GM12878 (cell line): ENCODE measurements around the gene FIBCD1. TPM values are rescaled to one million over a fixed set of nuclear protein-coding genes. Genes with fewer than 3 reads are reported as not detected.

Source experiments
- ATAC-seq: fragments of 200-7000 bp; cut with Tn5 transposase; 3 replicates; pipeline ENCODE4 v1.9.1; 2020; ENCODE audit warnings: mild to moderate bottlenecking, moderate library complexity
- BruUV-seq: library from RNA; stranded (reverse); fragments of 400-500 nt; replicated peaks from 2 replicates; lab custom pipeline; 2021; lab: Mats Ljungman, UMichigan
- CTCF ChIA-PET: fragments of 300-600 bp; sonication (Branson Sonifier 250); formaldehyde crosslinking; extraction: SDS; loops from one replicate; lab custom pipeline; 2021; ENCODE audit warnings: inconsistent platforms; lab: Yijun Ruan, JAX
- POLR2A ChIA-PET: fragments of 350-600 bp; formaldehyde crosslinking; extraction: SDS; loops from one replicate; lab custom pipeline; 2021; ENCODE audit warnings: inconsistent platforms; lab: Charles Lee
- RAD21 ChIA-PET: fragments of 300-600 bp; sonication (Branson Sonifier 250); formaldehyde crosslinking; loops from one replicate; lab custom pipeline; 2023; ENCODE audit warnings: antibody characterized with exemption; ENCODE audit not compliant: unreplicated experiment; lab: Charles Lee
- SMC1A ChIA-PET: fragments of 300-600 bp; sonication (Branson Sonifier 250); formaldehyde crosslinking; loops from one replicate; lab custom pipeline; 2023; ENCODE audit not compliant: unreplicated experiment, uncharacterized antibody; lab: Charles Lee
- DNase-seq: peaks from one replicate; pipeline ENCODE4 v3.0.0-alpha.2; 2011; ENCODE audit warnings: low read depth, low spot score
- FAIRE-seq: peaks from 3 replicates; lab custom pipeline; 2011; peaks lifted over from hg19 to GRCh38; lab: Jason Lieb, UNC
- H2AFZ ChIP-seq: 2 replicates; pipeline ENCODE4 v1.6.0; 2011; ENCODE audit warnings: low read depth, low read length, control low read depth; ENCODE audit not compliant: control insufficient read depth
- H3K27ac ChIP-seq: 2 replicates; pipeline ENCODE4 v1.5.1; 2011; ENCODE audit warnings: control low read depth; ENCODE audit not compliant: control insufficient read depth, insufficient read depth
- H3K27me3 ChIP-seq, 2 experiments: replicated peaks in 1 of 2; 2 replicates each; pipeline versions ENCODE4 v1.6.0 to v1.6.1; 2011; ENCODE audit warnings: low read length in 1 of 2; ENCODE audit not compliant: control insufficient read depth in 2 of 2, insufficient read depth in 2 of 2
- H3K36me3 ChIP-seq, 2 experiments: 2 replicates each; pipeline ENCODE4 v1.5.1; 2011; ENCODE audit warnings: low read length in 1 of 2; ENCODE audit not compliant: control insufficient read depth in 2 of 2, insufficient read depth in 2 of 2
- H3K4me1 ChIP-seq: 2 replicates; pipeline ENCODE4 v1.6.1; 2011; ENCODE audit warnings: mild to moderate bottlenecking, low read length, moderate library complexity, mixed read lengths; ENCODE audit not compliant: control insufficient read depth, insufficient read depth
- H3K4me2 ChIP-seq: 2 replicates; pipeline ENCODE4 v1.6.0; 2011; ENCODE audit warnings: control low read depth; ENCODE audit not compliant: control insufficient read depth, insufficient read depth
- H3K4me3 ChIP-seq: fragments of 200-600 bp; sonication (generic); 2 replicates; pipeline ENCODE4 v1.5.1; 2016
- H3K79me2 ChIP-seq: 2 replicates; pipeline ENCODE4 v1.6.0; 2011; ENCODE audit warnings: low read length; ENCODE audit not compliant: control insufficient read depth, insufficient read depth
- H3K9ac ChIP-seq: 2 replicates; pipeline ENCODE4 v1.8.0; 2011; ENCODE audit warnings: low read length, control low read depth, mixed read lengths; ENCODE audit not compliant: control insufficient read depth, insufficient read depth
- H3K9me3 ChIP-seq: replicated peaks from 3 replicates; pipeline ENCODE4 v1.5.1; 2011; ENCODE audit warnings: mild to moderate bottlenecking, low read length; ENCODE audit not compliant: control insufficient read depth, insufficient read depth
- H4K20me1 ChIP-seq: 2 replicates; pipeline ENCODE4 v1.6.0; 2011; ENCODE audit not compliant: control insufficient read depth, insufficient read depth
- CEBPZ ChIP-seq: fragments of 150-350 bp; IDR thresholded peaks from 2 replicates; pipeline ENCODE4 v1.6.1; 2016; ENCODE audit warnings: low read depth, low read length
- E4F1 ChIP-seq: fragments of 450-650 bp; IDR thresholded peaks from 2 replicates; pipeline ENCODE4 v1.6.1; 2018; ENCODE audit warnings: borderline replicate concordance, mild to moderate bottlenecking; ENCODE audit not compliant: partially characterized antibody
- EZH2 ChIP-seq: IDR thresholded peaks from 2 replicates; pipeline ENCODE4 v1.6.1; 2012; ENCODE audit warnings: low read depth, mild to moderate bottlenecking, control low read depth, inconsistent platforms, low read length, borderline replicate concordance; ENCODE audit not compliant: control insufficient read depth
- HCFC1 ChIP-seq: fragments of 150-350 bp; IDR thresholded peaks from 2 replicates; pipeline ENCODE4 v1.6.1; 2014; ENCODE audit warnings: low read length
- SMARCA5 ChIP-seq: fragments of 450-650 bp; IDR thresholded peaks from 2 replicates; pipeline ENCODE4 v1.6.1; 2017; ENCODE audit warnings: mild to moderate bottlenecking
- WGBS: methylation state at CpG from one replicate; pipeline ENCODE4 v1.1.6; 2016; ENCODE audit warnings: low lambda C conversion rate; ENCODE audit not compliant: insufficient replicate concordance, insufficient coverage; ENCODE audit errors: missing lambda C conversion rate; 5-methylcytosine and 5-hydroxymethylcytosine counted together
- in situ Hi-C: fragments of 300-500 bp; cut with MboI; formaldehyde crosslinking; loops from 9 replicates; pipeline ENCODE4 v1.14.3; 2018; ENCODE audit warnings: mixed read lengths
- intact Hi-C: fragments of 100-400 bp; cut with micrococcal nuclease; formaldehyde crosslinking; loops from one replicate; pipeline ENCODE4 v1.14.2; 2022; ENCODE audit not compliant: unreplicated experiment
- polyA plus RNA-seq, 11 experiments: library from polyadenylated mRNA; depleted of rRNA in 4 of 11; unstranded in 6 of 11; stranded (reverse) in 5 of 11; fragments of >200 nt; fragmentation: Nextera tagmentation in 4 of 11; fragmentation: Illumina TruSeq in 1 of 11; extraction: Ambion mirVana in 4 of 11; extraction: Trizol in 1 of 11; gene quantifications; 1 replicate in 1 of 11; 2 replicates in 10 of 11; pipeline versions ENCODE4 v1.2.1 to v1.2.3, GENCODE V29; 2011 to 2016; ENCODE audit warnings: inconsistent platforms in 2 of 11, missing spikeins in 2 of 11, low read depth in 1 of 11
- total RNA-seq, 4 experiments: library from RNA; depleted of rRNA in 3 of 4; stranded (reverse); fragments of >200 nt in 3 of 4; fragmentation: Illumina TruSeq in 1 of 4; extraction: Trizol in 1 of 4; gene quantifications; 2 replicates each; pipeline versions ENCODE4 v1.2.1 to v1.2.3, GENCODE V29; 2013 to 2021

Gene FIBCD1
- total and polyA plus RNA-seq, 10 of the 15 experiments (the other 5 are each of a cell fraction or from before 2014, with no cell fraction given) = 0.04 to 0.95 (median 0.25) TPM; not detected in 6

- TF ChIP-seq E4F1 = no peak
- TF ChIP-seq HCFC1 = no peak
- TF ChIP-seq CEBPZ = no peak
- TF ChIP-seq EZH2 = no peak
- TF ChIP-seq, all 136 proteins: peak for 0
Measured at GRCh38 chr9:130890124-130890523, 48.9 kb downstream of the FIBCD1 start (continued).

GRCh38 chr9:130888146-130888885, 50.7 kb downstream of the FIBCD1 start:
- WGBS = 96% methylated on average over 22 of the region's 22 CpGs
- ChIA-PET CTCF (no interaction called here), POLR2A (no interaction called here), RAD21 (no interaction called here), SMC1A (no interaction called here)
- Histone ChIP-seq H3K36me3 (peaks cover 6 to 26% of the 10 kb centered on the region in 2 experiments), H3K27ac (no peak overlapping the region), H3K79me2 (no peaks in the 10 kb centered on the region), H3K4me1 (no peaks in the 10 kb centered on the region), H3K27me3 (no peaks in the 10 kb centered on the region), H3K9me3 (no peaks in the 10 kb centered on the region), H3K9ac (no peak overlapping the region), H3K4me3 (no peak overlapping the region), H3K4me2 (no peak overlapping the region), H4K20me1 (no peaks in the 10 kb centered on the region), H2AFZ (no peak overlapping the region)
- ATAC-seq (no peak), DNase-seq (no peak), FAIRE-seq (no peak)
- no peak for TF ChIP-seq SMARCA5
- no TSS peak for BruUV-seq
- intact Hi-C loops (no loop called here), in situ Hi-C loops (no loop called here)
